ENCODE measurements around the gene PGLYRP4.

DNA sequence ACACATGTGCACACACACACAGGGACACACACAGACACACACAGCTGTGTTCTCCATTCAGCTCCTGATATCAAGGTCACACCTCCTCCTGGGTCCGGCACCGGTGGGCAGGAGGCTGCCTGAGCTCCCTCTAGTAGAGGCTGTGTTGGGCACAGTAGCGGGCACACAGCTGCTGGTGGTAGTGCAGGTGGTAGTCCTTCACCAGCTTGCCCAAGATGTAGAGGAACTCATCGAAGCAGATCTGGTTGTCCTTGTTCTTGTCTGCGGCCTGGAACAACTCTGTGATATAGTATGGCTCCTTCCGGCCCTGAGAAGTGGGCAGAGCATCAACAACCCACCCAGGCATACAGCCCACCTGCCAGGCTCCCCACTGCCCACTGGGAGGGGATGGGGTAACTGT is 47.8 kb upstream of the PGLYRP4 start:
- TF ChIP-seq CTCF (IDR thresholded peaks at IDR 0.05): no peak
- TF ChIP-seq POLR2A (IDR thresholded peaks at IDR 0.05): no peak

Measured in heart left ventricle (tissue), 13 donors.